OCI-LY7 (cell line): ENCODE data around the gene GEN1.

ENCODE experiments used
- CTCF ChIP-seq: fragments of 200-600 bp; sonication (generic); conservative IDR thresholded peaks from 2 replicates; pipeline ENCODE4 v1.5.1; 2014; ENCODE audit warnings: mild to moderate bottlenecking, antibody characterized with exemption, low read length, moderate library complexity, mixed read lengths
- EZH2phosphoT487 ChIP-seq: fragments of 200-600 bp; sonication (generic); IDR thresholded peaks from 2 replicates; pipeline ENCODE4 v1.6.1; 2018; ENCODE audit warnings: low read depth, borderline replicate concordance, mild to moderate bottlenecking, mixed run types, antibody characterized with exemption, low read length, moderate library complexity, mixed read lengths

- no peak for TF ChIP-seq CTCF
- TF ChIP-seq EZH2phosphoT487 = no peak
Observed at GRCh38 chr2:17728210-17728609, 25.7 kb upstream of the GEN1 start.
